NCI-H2029 treated with DMSO at 0.1 percent for 48 hours (cell line): ENCODE measurements around the gene CLTB.

Experiments
- DNase-seq: peaks from one replicate; lab custom pipeline; 2025; lab: John Stamatoyannopoulos, UW

The CLTB gene

GRCh38 chr5:176352116-176352878 lies 64.0 kb downstream of the CLTB start:
- DNase-seq: no peak

- DNase-seq: no peak
Observed at GRCh38 chr5:176350416-176350815, 65.9 kb downstream of the CLTB start.

- no peak for DNase-seq
Observed at GRCh38 chr5:176342766-176343458, 73.4 kb downstream of the CLTB start.
